Naive B cell (primary cell): Measurements from ENCODE around the gene PPM1H. TPM values are rescaled to one million over a fixed set of nuclear protein-coding genes. Genes with fewer than 3 reads are reported as not detected.

Source experiments
- ATAC-seq, 2 donors: fragments of 150-1000 bp; cut with Tn5 transposase; 2 replicates each; pipeline ENCODE4 v1.10.0; 2021; ENCODE audit warnings: low read depth in 2 of 2, mild to moderate bottlenecking in 2 of 2, moderate library complexity in 2 of 2
- DNase-seq: peaks from one replicate; pipeline ENCODE4 v3.0.0; 2022
- H3K27ac Mint-ChIP-seq, 6 donors: one replicate each; pipeline ENCODE4 v1.8.0; 2020 to 2022; ENCODE audit warnings: mild to moderate bottlenecking in 6 of 6, mixed read lengths in 6 of 6, moderate library complexity in 5 of 6, inconsistent platforms in 2 of 6
- H3K27me3 Mint-ChIP-seq, 3 donors: one replicate each; pipeline ENCODE4 v1.8.0; 2021 to 2022; ENCODE audit warnings: mixed read lengths in 3 of 3, mild to moderate bottlenecking in 1 of 3
- H3K36me3 Mint-ChIP-seq, 2 donors: one replicate each; pipeline ENCODE4 v1.8.0; 2020 to 2022; ENCODE audit warnings: mixed read lengths in 2 of 2, inconsistent platforms in 1 of 2, mild to moderate bottlenecking in 1 of 2
- H3K4me1 Mint-ChIP-seq, 3 donors: one replicate each; pipeline ENCODE4 v1.8.0; 2020 to 2022; ENCODE audit warnings: mixed read lengths in 3 of 3, inconsistent platforms in 1 of 3, mild to moderate bottlenecking in 1 of 3, moderate library complexity in 1 of 3
- H3K4me3 Mint-ChIP-seq, 8 donors: one replicate each; pipeline ENCODE4 v1.8.0; 2020 to 2022; ENCODE audit warnings: mild to moderate bottlenecking in 8 of 8, mixed read lengths in 8 of 8, moderate library complexity in 8 of 8, inconsistent platforms in 2 of 8
- H3K9me3 Mint-ChIP-seq, 7 donors: one replicate each; pipeline ENCODE4 v1.8.0; 2020 to 2022; ENCODE audit warnings: mixed read lengths in 7 of 7, mild to moderate bottlenecking in 5 of 7, inconsistent platforms in 2 of 7, moderate library complexity in 1 of 7
- polyA plus RNA-seq, 6 donors: library from polyadenylated mRNA; unstranded; fragments of 300-500 nt; fragmentation: Illumina TruSeq; gene quantifications; one replicate each; pipeline ENCODE4 v1.2.3, GENCODE V29; 2021; ENCODE audit warnings: low read depth in 6 of 6

Gene PPM1H
- polyA plus RNA-seq, 6 donors from 2014 or later, result 0.05 to 0.15 (median 0.12) TPM; not detected in 3

DNA sequence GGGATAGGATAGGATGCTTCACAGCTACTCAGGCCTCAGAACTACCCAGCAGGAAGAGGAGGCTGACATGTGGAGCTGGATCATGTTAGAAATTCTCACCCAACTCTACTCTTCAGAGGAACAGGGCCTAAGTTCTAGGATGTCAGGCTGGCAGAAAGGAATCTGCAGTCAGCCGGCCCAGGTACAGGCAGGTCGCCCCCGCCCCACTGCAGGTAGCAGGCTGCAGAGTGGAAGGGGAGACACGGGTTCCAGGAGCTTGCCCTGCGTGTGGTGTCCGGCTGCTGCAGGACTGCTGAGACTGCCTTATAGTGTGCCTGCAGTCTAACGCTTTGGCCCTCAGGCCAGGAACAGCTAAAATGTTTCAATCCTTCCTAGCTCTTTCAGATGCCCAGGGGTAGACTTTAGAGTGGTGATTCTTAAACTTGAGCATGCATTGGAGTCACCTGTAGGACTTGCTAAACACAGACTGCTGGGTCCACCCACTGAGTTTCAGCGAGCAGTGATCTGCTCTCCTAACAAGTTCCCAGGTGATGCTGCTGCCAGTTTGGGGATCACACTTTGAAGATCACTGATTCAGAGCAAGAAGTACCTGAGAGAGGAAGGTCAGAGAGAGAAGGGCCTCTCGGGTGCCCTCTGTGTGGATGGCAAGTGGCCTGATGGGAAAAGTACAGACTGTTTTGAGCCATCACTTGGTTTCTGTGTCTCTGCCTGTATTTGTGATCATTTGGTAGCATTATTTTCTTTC, 153.6 kb downstream of the PPM1H start:
- Mint-ChIP-seq H3K27me3 (peaks cover 0 to 1% (median 0%) of the 10 kb centered on the region in 3 donors), H3K36me3 (no peaks in the 10 kb centered on the region), H3K27ac (peak overlapping the region in 1 of 6 donors; percentile 4), H3K4me3 (no peak overlapping the region), H3K4me1 (no peaks in the 10 kb centered on the region), H3K9me3 (no peaks in the 10 kb centered on the region)
- DNase-seq, result no peak
- no peak for ATAC-seq

DNA sequence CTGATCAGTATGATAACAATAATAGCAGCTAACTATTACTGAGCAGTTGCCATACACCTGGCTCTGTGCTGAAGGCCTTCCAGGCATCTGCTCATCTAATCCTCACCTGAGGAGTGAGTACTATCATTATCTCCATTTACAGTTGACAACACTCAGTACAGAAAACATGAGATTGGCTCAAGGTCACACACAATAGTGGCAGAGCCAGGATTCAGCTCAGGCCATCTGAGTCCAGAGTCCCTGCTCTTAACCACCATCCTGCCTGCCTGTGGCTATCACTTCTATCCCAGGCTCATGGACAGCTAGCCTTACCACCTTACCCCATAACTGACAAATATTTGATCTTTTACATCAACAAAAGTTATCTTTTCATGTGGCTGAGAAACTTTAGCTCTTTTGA, 155.5 kb downstream of the PPM1H start:
- Mint-ChIP-seq H3K4me1 (no peaks in the 10 kb centered on the region), H3K36me3 (no peaks in the 10 kb centered on the region), H3K4me3 (no peak overlapping the region), H3K27ac (no peak overlapping the region), H3K9me3 (no peaks in the 10 kb centered on the region), H3K27me3 (no peaks in the 10 kb centered on the region)
- ATAC-seq, result no peak
- DNase-seq, result no peak

DNA sequence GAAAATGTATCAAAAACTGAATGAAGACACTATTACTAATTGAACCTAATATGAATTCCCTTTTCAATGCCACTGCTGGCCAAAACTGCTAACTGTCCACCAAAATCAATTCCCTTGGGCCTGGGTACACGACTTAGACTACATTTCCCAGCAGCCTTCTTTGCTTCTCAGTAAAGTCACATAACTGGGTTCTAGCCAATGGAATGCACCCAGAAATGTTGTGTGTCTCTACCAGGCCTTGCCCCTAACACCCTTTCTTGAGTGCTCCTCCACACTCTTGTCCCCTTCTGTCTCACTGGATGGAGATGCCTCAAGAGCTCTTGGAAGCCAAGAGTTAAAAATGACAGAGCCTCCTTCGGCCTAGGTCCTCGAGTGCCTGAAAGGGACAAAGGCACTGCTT, 156.8 kb downstream of the PPM1H start:
- Mint-ChIP-seq H3K4me1 (no peaks in the 10 kb centered on the region), H3K27ac (no peak overlapping the region), H3K4me3 (no peak overlapping the region), H3K27me3 (no peaks in the 10 kb centered on the region), H3K9me3 (no peaks in the 10 kb centered on the region), H3K36me3 (no peaks in the 10 kb centered on the region)
- DNase-seq, result no peak
- no peak for ATAC-seq

DNA sequence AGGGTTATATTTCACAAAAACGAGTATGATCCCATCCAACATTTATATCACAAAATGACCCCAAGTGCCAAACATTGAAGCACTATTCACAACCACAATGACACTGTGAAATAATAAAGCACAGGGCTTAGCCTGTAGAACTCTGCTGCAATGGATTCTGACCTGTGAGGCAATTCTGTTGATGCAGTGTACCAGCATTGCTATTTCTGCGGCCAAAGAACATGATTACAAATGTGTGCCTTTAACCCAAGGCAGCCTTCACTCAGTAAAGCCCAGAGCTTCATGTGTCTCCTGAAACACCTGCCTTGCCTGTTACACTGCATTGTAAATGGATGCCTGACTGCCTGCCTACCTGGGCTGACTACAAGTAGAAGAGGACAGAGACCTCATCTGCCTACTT, 158.0 kb downstream of the PPM1H start:
- Mint-ChIP-seq H3K27ac (no peak overlapping the region), H3K36me3 (no peaks in the 10 kb centered on the region), H3K4me1 (no peaks in the 10 kb centered on the region), H3K27me3 (no peaks in the 10 kb centered on the region), H3K4me3 (no peak overlapping the region), H3K9me3 (no peaks in the 10 kb centered on the region)
- DNase-seq (no peak), ATAC-seq (no peak)

DNA sequence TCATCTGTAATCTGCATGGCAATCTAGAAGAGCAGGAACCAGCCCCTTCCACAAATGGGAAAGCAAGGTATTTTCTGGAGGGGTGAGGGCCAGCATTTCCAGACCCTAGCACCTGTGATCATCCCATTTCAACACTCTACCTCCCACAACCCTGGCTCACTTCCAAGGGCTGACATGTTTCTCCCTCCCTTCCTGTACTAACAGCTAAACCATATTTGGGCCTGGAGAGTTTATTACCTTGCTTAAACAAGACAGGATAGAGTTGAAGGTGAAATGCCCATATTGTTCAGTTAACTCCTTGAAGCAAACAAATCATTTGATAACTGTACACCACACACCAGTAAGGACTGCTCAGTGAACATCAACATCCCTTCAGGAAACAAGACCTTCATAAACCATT, 158.4 kb downstream of the PPM1H start:
- H3K4me3 Mint-ChIP-seq, result no peak overlapping the region
- ATAC-seq (no peak), DNase-seq (no peak)
- no peaks in the 10 kb centered on the region for H3K27me3 Mint-ChIP-seq
- no peaks in the 10 kb centered on the region for H3K9me3 Mint-ChIP-seq
- H3K36me3 Mint-ChIP-seq, result no peaks in the 10 kb centered on the region
- H3K4me1 Mint-ChIP-seq, result no peaks in the 10 kb centered on the region
- H3K27ac Mint-ChIP-seq, result no peak overlapping the region

DNA sequence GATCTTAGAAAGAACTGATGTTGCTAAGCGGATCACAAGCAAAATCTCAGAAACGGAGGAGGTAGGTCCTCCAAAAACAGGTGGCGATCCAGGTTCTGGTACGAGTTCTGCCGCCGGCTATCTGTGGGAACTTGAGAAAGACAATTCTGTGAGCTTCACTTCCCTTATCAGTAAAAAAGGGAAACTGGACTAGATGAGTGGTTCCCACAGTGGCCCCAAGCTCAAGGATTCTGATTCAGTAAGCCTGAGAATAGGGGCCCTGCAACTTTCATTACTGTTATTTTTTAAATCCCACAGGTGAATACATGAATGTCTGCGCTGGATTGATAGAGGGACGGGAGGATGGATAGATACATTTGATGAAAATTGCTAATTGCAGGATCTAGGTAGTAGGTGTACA, 160.2 kb downstream of the PPM1H start:
- ATAC-seq (no peak), DNase-seq (no peak)
- Mint-ChIP-seq H3K27me3 (no peaks in the 10 kb centered on the region), H3K4me1 (no peaks in the 10 kb centered on the region), H3K36me3 (no peaks in the 10 kb centered on the region), H3K27ac (no peak overlapping the region), H3K9me3 (no peaks in the 10 kb centered on the region), H3K4me3 (no peak overlapping the region)

DNA sequence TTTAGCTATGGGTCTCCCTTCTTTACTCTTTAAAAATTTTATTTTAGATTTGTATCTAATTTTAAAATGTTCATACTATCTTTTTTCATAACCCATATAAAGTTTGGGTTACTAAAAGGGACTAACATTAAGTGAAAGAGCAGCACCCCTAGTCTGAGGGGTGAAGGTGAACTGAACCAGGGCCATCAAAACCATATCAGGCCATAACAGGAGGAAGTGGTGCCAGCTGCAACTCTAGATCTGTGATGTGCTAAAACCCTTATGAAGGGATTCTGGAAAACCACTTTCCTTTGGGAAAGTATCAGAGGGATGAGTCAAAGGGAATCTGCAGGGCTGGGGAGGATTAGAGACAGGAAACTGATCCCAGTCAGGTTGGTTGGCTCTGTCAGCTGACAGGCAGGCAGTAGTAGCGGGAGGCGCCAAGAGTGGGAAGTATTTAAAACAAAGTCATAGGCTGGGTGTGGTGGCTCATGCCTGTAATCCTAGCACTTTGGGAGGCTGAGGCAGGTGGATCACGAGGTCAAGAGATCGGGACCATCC, 162.5 kb downstream of the PPM1H start:
- H3K9me3 Mint-ChIP-seq, result no peaks in the 10 kb centered on the region
- ATAC-seq (no peak), DNase-seq (no peak)
- H3K36me3 Mint-ChIP-seq, result no peaks in the 10 kb centered on the region
- H3K4me1 Mint-ChIP-seq, result no peaks in the 10 kb centered on the region
- no peak overlapping the region for H3K4me3 Mint-ChIP-seq
- peaks cover 0 to 5% (median 0%) of the 10 kb centered on the region in 3 donors for H3K27me3 Mint-ChIP-seq
- H3K27ac Mint-ChIP-seq, result peak overlapping the region in 1 of 6 donors; percentile 67

DNA sequence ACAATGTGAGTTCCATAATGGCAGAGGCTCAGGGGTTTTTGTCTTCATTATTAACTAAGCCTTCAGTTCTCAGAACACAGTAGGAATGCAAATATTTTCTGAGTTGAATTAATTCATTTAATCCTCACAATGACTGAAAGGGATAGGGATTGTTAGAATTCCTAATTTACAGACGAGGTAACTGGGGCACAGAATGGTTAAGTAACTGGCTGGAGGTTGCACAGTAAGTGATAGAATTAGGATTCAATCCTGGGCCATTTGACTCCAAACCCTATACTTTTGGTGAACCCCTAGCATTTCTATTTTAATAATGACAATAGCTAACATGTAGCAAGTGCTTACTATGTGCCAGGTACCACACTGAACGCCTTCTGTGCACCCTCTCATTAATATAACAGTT, 163.1 kb downstream of the PPM1H start:
- H3K27me3 Mint-ChIP-seq, result peaks cover 0 to 5% (median 0%) of the 10 kb centered on the region in 3 donors
- ATAC-seq (no peak), DNase-seq (no peak)
- H3K4me1 Mint-ChIP-seq, result no peaks in the 10 kb centered on the region
- H3K36me3 Mint-ChIP-seq, result no peaks in the 10 kb centered on the region
- no peak overlapping the region for H3K27ac Mint-ChIP-seq
- H3K4me3 Mint-ChIP-seq, result no peak overlapping the region
- H3K9me3 Mint-ChIP-seq, result no peaks in the 10 kb centered on the region

DNA sequence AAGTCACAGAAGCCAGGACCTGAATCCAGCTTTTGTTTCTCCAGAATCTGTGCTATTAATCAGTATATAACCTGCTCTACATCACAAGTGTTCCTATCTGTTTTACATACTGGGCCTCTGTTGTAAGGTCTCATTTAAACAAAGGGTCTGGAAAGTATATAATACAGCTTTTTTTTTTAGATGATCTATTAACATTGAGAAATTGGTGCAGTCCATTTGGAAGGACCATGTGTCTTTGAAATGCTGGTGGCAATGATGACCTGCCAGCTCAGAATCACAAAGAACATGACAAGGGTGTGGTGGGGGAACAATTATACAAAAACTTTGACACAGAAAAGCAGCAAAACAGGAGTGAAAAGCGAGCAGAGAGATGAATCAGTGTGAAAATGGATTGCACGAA, 164.6 kb downstream of the PPM1H start:
- no peaks in the 10 kb centered on the region for H3K4me1 Mint-ChIP-seq
- peaks cover 0 to 5% (median 0%) of the 10 kb centered on the region in 3 donors for H3K27me3 Mint-ChIP-seq
- no peaks in the 10 kb centered on the region for H3K36me3 Mint-ChIP-seq
- H3K9me3 Mint-ChIP-seq, result no peaks in the 10 kb centered on the region
- ATAC-seq, result no peak
- H3K4me3 Mint-ChIP-seq, result no peak overlapping the region
- no peak for DNase-seq
- H3K27ac Mint-ChIP-seq, result no peak overlapping the region

DNA sequence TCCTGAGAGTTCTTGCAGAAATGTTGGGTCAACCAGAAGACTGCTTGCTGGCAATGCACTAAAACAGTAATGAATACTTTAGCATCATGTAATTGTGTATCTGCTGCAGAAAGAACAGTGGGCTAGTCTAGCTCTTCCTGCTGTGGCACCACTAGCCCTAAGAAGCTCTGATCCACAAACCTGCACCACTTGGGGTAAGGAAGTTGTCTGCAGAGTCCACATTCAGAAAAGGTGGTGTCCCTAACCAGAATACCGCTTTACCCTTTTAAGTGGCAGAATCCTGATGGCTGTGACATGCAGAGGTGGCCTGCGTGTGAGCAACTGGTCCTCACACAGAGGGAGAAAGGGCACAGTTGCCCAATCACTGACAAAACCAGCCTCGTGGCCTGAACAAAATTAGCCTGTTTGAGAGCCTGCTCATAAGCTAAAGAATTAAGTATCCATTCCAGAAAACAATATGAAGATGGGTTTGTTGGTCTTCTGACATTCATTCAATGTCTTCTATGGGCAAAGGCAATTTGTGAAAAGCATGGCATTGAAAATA, 165.8 kb downstream of the PPM1H start:
- H3K9me3 Mint-ChIP-seq, result no peaks in the 10 kb centered on the region
- no peak overlapping the region for H3K27ac Mint-ChIP-seq
- H3K36me3 Mint-ChIP-seq, result no peaks in the 10 kb centered on the region
- no peak overlapping the region for H3K4me3 Mint-ChIP-seq
- DNase-seq (no peak), ATAC-seq (no peak)
- H3K4me1 Mint-ChIP-seq, result no peaks in the 10 kb centered on the region
- H3K27me3 Mint-ChIP-seq, result peaks cover 0 to 5% (median 0%) of the 10 kb centered on the region in 3 donors

DNA sequence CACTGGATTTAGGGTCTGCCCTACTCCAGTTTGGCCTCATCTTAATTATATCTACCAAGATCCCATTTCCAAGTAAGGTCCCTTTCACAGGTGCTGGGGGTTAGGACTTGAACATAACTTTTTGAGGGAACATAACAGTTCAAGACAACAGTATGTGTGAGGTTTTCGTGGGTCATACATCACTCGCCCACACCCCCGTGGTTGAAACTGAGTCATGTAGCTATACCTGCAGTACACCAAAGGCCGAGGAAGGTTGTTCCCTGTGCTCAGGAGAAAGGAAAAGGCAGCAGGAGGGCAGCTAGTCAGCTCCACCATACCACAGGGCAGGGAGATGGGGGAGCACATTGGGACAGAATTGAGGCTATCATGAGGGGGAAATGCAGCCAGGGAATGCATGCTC, 167.0 kb downstream of the PPM1H start:
- H3K36me3 Mint-ChIP-seq, result no peaks in the 10 kb centered on the region
- no peaks in the 10 kb centered on the region for H3K9me3 Mint-ChIP-seq
- no peak overlapping the region for H3K27ac Mint-ChIP-seq
- DNase-seq (no peak), ATAC-seq (no peak)
- peaks cover 0 to 5% (median 0%) of the 10 kb centered on the region in 3 donors for H3K27me3 Mint-ChIP-seq
- no peak overlapping the region for H3K4me3 Mint-ChIP-seq
- no peaks in the 10 kb centered on the region for H3K4me1 Mint-ChIP-seq

DNA sequence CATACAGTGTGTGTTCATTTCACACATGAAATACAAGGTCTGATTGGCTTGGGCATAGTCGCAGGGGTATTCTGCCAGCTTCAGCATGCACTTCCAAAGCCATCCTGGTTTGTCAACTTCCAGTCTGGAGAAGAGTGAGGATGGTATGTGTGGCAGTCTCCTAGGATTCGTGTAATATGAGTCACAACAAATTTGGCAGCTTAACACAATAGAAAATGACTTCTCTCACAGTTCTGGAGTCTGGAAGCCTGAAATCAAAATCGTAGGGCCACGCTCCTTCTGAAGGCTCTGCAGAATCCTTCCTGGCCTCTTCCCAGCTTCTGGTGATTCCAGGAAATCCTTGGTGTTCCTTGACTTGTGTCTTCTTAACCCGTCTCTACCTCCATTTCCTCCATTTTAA, 167.5 kb downstream of the PPM1H start:
- ATAC-seq (no peak), DNase-seq (no peak)
- Mint-ChIP-seq H3K27ac (no peak overlapping the region), H3K27me3 (peaks cover 0 to 5% (median 0%) of the 10 kb centered on the region in 3 donors), H3K36me3 (no peaks in the 10 kb centered on the region), H3K4me1 (no peaks in the 10 kb centered on the region), H3K9me3 (no peaks in the 10 kb centered on the region), H3K4me3 (no peak overlapping the region)

DNA sequence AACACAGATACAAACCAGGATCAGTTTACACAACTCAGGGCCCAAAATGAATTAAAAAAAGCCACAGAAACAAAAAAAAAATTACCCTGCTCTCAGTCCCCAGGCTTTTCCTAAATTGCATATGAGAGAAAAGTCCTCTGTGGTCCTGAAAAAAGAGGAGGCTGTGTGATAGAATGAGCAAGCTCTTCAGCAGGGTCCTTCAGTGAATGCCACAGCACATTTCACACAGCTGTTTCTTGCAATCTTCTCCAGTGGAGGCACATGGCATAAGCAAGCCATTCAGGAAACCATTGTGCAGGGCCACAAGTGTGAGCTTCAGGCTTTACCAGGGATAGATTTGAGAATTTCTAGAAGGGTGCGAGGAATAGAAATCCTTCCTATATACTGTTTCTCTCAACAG, 168.5 kb downstream of the PPM1H start:
- no peaks in the 10 kb centered on the region for H3K36me3 Mint-ChIP-seq
- H3K4me1 Mint-ChIP-seq, result no peaks in the 10 kb centered on the region
- peak overlapping the region in 1 of 6 donors; percentile 1 for H3K27ac Mint-ChIP-seq
- H3K9me3 Mint-ChIP-seq, result no peaks in the 10 kb centered on the region
- ATAC-seq (no peak), DNase-seq (no peak)
- H3K27me3 Mint-ChIP-seq, result peaks cover 0 to 5% (median 0%) of the 10 kb centered on the region in 3 donors
- no peak overlapping the region for H3K4me3 Mint-ChIP-seq

DNA sequence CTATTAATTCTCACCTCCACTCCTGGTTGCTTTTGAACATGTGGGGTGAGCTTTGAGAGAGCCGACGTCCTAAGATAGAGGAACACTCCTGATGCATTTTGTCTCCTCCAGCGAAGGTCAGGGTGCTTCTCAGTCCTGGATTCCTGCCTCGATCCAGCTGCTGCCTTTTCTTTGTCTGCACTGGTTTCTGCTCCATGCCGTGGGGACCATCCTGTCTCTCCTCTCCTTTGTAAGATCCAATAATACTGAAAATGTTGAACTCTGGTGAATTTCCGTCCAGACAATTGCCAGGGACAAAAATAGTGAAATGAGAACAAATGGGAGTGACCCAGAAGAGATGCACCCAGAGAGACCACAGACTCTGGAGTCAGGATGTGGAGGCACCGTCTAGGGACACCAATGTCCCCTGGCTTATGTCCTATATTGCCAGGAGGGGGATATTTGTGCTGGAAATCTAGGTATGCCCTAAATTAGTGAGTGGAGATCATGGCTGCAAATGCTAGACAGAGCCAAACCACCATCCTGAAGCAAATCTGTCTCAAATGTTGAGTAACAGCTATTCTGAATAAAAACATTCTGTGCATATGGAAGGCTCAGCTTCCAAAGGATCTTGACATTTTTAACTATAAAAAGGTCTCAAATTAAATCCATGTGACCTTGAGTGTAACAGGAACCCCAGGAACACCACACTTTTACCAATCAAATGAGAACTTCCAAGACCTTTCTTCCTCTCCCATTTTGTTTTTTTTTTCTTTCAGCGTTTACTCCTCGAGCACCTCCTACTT, 170.9 kb downstream of the PPM1H start:
- Mint-ChIP-seq H3K4me3 (no peak overlapping the region), H3K4me1 (no peaks in the 10 kb centered on the region), H3K36me3 (no peaks in the 10 kb centered on the region), H3K9me3 (no peaks in the 10 kb centered on the region), H3K27me3 (peaks cover 0 to 5% (median 5%) of the 10 kb centered on the region in 3 donors), H3K27ac (no peak overlapping the region)
- ATAC-seq (no peak), DNase-seq (no peak)
